ENCODE data around the gene RAB29. TPM values are rescaled to one million over a fixed set of nuclear protein-coding genes. Genes with fewer than 3 reads are reported as not detected.

The RAB29 gene
- total and polyA plus RNA-seq, 9 of the 15 experiments (the other 6 are each of a cell fraction or from before 2014, with no cell fraction given) = 6.3 to 17.6 (median 8.0) TPM

GRCh38 chr1:205787287-205787916 is 12.1 kb upstream of the RAB29 start (continued):
- TF ChIP-seq JUND (IDR thresholded peaks at IDR 0.05; ENCODE audit: borderline replicate concordance, low read depth, low read length) (peak; percentile 61; the same call in 1 of the 2 replicates), JUND (tag; IDR thresholded peaks at IDR 0.05; ENCODE audit: borderline replicate concordance, low read depth, low read length) (peak; percentile 75; the same call in 2 of the 3 replicates), MXD1 (CRISPR knock-in tag; IDR thresholded peaks at IDR 0.05; ENCODE audit: borderline replicate concordance, poor library complexity, severe bottlenecking) (no peak), RFX7 (CRISPR knock-in tag; IDR thresholded peaks at IDR 0.05) (no peak), TBP (optimal IDR thresholded peaks at IDR 0.05; ENCODE audit: low read depth, low read length) (peak; percentile 35), PHF8 (IDR thresholded peaks at IDR 0.05; ENCODE audit: borderline replicate concordance, low read length) (peak; percentile 13; the same call in 1 of the 2 replicates), ARHGAP35 (IDR thresholded peaks at IDR 0.05; ENCODE audit: partially characterized antibody) (no peak), ZNF384 (IDR thresholded peaks at IDR 0.05; ENCODE audit: low read depth, low read length) (no peak), POU5F1 (IDR thresholded peaks at IDR 0.05; ENCODE audit: borderline replicate concordance, low read depth, low read length, partially characterized antibody) (no peak), CREB1 (IDR thresholded peaks at IDR 0.05) (no peak), CREB1 (CRISPR knock-in tag; IDR thresholded peaks at IDR 0.05) (0 out of 2 replicates have a peak, but pooled peaks have one; percentile 14), ZC3H4 (CRISPR knock-in tag; IDR thresholded peaks at IDR 0.05; ENCODE audit: borderline replicate concordance) (no peak), RUNX1 (IDR thresholded peaks at IDR 0.05; ENCODE audit: low read depth) (no peak), TRIM25 (IDR thresholded peaks at IDR 0.05; ENCODE audit: borderline replicate concordance) (no peak), CBFB (CRISPR knock-in tag; IDR thresholded peaks at IDR 0.05) (no peak), ZFP91 (CRISPR knock-in tag; IDR thresholded peaks at IDR 0.05) (no peak), ZNF586 (CRISPR knock-in tag; conservative IDR thresholded peaks at IDR 0.05) (no peak), ZBTB2 (IDR thresholded peaks at IDR 0.05) (no peak), TAL1 (IDR thresholded peaks at IDR 0.05) (no peak), ZNF146 (CRISPR knock-in tag; IDR thresholded peaks at IDR 0.05; ENCODE audit: unreplicated experiment) (no peak), SMAD4 (CRISPR knock-in tag; conservative IDR thresholded peaks at IDR 0.05) (0 out of 2 replicates have a peak, but pooled peaks have one; percentile 22), HDAC2 (IDR thresholded peaks at IDR 0.05) (0 out of 2 replicates have a peak, but pooled peaks have one; percentile 26), FOSL1 (tag; conservative IDR thresholded peaks at IDR 0.05) (no peak; the same call in 1 of the 2 replicates), ZNF184 (CRISPR knock-in tag; IDR thresholded peaks at IDR 0.05) (no peak), ZNF551 (CRISPR knock-in tag; IDR thresholded peaks at IDR 0.05) (no peak)

Measured in K562 (cell line).